ENCODE measurements around the gene RXYLT1. TPM values are rescaled to one million over a fixed set of nuclear protein-coding genes. Genes with fewer than 3 reads are reported as not detected.

Gene RXYLT1
- total RNA-seq, 3 donors from 2014 or later (not counting 1 experiment from before 2014, with no cell fraction given): 5.8 to 10.6 (median 7.0) TPM

- peak; percentile 55 for TF ChIP-seq CTCF (IDR thresholded peaks at IDR 0.05)
- DNase-seq: peak in 1 of 2 donors; percentile 52
- Histone ChIP-seq H3K27me3 (ENCODE audit: control insufficient read depth, insufficient read depth, low read length) (no peaks in the 10 kb centered on the region), H3K4me1 (ENCODE audit: control insufficient read depth, insufficient read depth, low read length) (no peaks in the 10 kb centered on the region), H3K9me3 (ENCODE audit: control insufficient read depth, insufficient read depth, low read length) (no peaks in the 10 kb centered on the region), H3K36me3 (ENCODE audit: control insufficient read depth, insufficient read depth, low read length) (peaks cover 4% of the 10 kb centered on the region), H3K4me3 (ENCODE audit: low read length) (no peak overlapping the region), H3K27ac (ENCODE audit: low read length) (no peak overlapping the region)
- no peaks in the 10 kb centered on the region for H3K36me3 Mint-ChIP-seq
- no peaks in the 10 kb centered on the region for H3K27me3 Mint-ChIP-seq (ENCODE audit: low read depth in 2 of 2)
- H3K4me1 Mint-ChIP-seq: no peaks in the 10 kb centered on the region
- no peak for ATAC-seq
- WGBS (ENCODE audit: insufficient coverage): 62% methylated on average over 3 of the region's 6 CpGs
- H3K27ac Mint-ChIP-seq: no peak overlapping the region
- no peak overlapping the region for H3K4me3 Mint-ChIP-seq
- intact Hi-C loops (cut with micrococcal nuclease): loop anchor here (2.0 kb wide), 1 partner anchor 699 kb away; no protein-coding TSS in a partner anchor
- H3K9me3 Mint-ChIP-seq: no peaks in the 10 kb centered on the region
These were observed 22.4 kb downstream of the RXYLT1 start for GRCh38 chr12:63802012-63802608.

GRCh38 chr12:63804746-63805145, 25.0 kb downstream of the RXYLT1 start:
- Histone ChIP-seq H3K4me1 (ENCODE audit: control insufficient read depth, insufficient read depth, low read length) (no peaks in the 10 kb centered on the region), H3K27me3 (ENCODE audit: control insufficient read depth, insufficient read depth, low read length) (no peaks in the 10 kb centered on the region), H3K36me3 (ENCODE audit: control insufficient read depth, insufficient read depth, low read length) (peaks cover 6% of the 10 kb centered on the region), H3K27ac (ENCODE audit: low read length) (no peak overlapping the region), H3K4me3 (ENCODE audit: low read length) (no peak overlapping the region), H3K9me3 (ENCODE audit: control insufficient read depth, insufficient read depth, low read length) (no peaks in the 10 kb centered on the region)
- no peaks in the 10 kb centered on the region for H3K9me3 Mint-ChIP-seq
- H3K36me3 Mint-ChIP-seq: no peaks in the 10 kb centered on the region
- H3K27ac Mint-ChIP-seq: no peak overlapping the region
- WGBS (ENCODE audit: insufficient coverage): 100% methylated on average over 2 of the region's 2 CpGs
- no peaks in the 10 kb centered on the region for H3K27me3 Mint-ChIP-seq (ENCODE audit: low read depth in 2 of 2)
- no peaks in the 10 kb centered on the region for H3K4me1 Mint-ChIP-seq
- ATAC-seq (no peak), DNase-seq (no peak)
- TF ChIP-seq CTCF (IDR thresholded peaks at IDR 0.05): no peak
- no peak overlapping the region for H3K4me3 Mint-ChIP-seq
- intact Hi-C loops (cut with micrococcal nuclease): no loop called here

- 93% methylated on average over 3 of the region's 3 CpGs for WGBS (ENCODE audit: insufficient coverage)
These were observed 26.3 kb downstream of the RXYLT1 start for GRCh38 chr12:63805704-63806672.

More at GRCh38 chr12:63805704-63806672, 26.3 kb downstream of the RXYLT1 start:
- no peaks in the 10 kb centered on the region for H3K9me3 ChIP-seq (ENCODE audit: control insufficient read depth, insufficient read depth, low read length)
- DNase-seq (no peak), ATAC-seq (no peak)
- H3K9me3 Mint-ChIP-seq: no peaks in the 10 kb centered on the region
- no peaks in the 10 kb centered on the region for H3K27me3 Mint-ChIP-seq (ENCODE audit: low read depth in 2 of 2)
- H3K4me1 Mint-ChIP-seq: no peaks in the 10 kb centered on the region
- H3K27ac ChIP-seq (ENCODE audit: low read length): no peak overlapping the region
- H3K4me3 ChIP-seq (ENCODE audit: low read length): no peak overlapping the region
- no peaks in the 10 kb centered on the region for H3K4me1 ChIP-seq (ENCODE audit: control insufficient read depth, insufficient read depth, low read length)
- peaks cover 6% of the 10 kb centered on the region for H3K36me3 ChIP-seq (ENCODE audit: control insufficient read depth, insufficient read depth, low read length)
- no peak overlapping the region for H3K27ac Mint-ChIP-seq
- no peaks in the 10 kb centered on the region for H3K36me3 Mint-ChIP-seq
- H3K27me3 ChIP-seq (ENCODE audit: control insufficient read depth, insufficient read depth, low read length): no peaks in the 10 kb centered on the region
- intact Hi-C loops (cut with micrococcal nuclease): no loop called here
- no peak for TF ChIP-seq CTCF (IDR thresholded peaks at IDR 0.05)
- H3K4me3 Mint-ChIP-seq: no peak overlapping the region
